ENCODE data around the gene ZNF570.

ZNF570 gene

DNA sequence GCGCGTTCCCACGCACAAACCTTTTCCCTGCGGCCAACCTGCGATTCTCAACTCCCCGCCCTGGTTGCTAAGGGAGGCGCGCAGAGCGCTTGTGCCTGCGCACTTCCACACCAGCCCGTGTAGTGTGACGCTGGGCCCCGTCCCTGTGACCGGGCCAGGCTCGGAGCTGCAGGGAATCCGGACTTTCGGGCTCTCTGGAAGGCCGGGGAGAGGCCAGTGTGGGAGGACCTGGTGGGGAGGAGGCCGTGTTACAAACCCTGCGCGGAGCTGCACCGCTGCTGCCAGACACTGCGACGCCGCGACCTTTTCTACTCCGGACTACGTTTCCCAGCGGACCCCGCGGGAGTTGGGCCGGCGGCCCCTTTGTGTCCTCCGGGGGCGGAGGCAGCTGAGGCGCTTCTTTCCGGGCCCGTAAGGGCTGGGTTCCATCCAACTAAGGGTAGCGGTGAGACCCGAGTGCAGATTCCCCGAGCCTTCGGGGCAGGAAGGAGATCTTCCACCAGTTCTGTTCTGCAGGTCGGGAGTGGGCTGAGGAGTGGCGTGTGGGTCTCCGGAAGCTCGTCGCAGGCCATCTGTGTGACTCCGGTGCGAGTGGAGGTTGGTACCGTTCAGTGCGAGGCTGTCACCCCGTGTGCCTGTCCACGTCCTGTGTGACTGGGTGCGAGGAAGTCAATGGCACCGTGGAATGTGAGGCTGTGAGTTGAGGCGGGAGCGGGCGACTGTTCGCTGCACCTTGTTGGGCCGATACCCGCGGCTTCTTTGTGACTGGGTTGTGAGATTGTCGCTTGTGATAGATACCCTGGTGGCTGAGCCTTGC, at the start of gene ZNF570:
Gene ZNF570 (plus strand): TSS at position 396 of the 817 bp plus-strand sequence. CDS start 999 bp downstream, outside the sequence.
- Histone ChIP-seq H3K27ac (peak within 1 kb of the TSS; percentile 89), H3K9ac (peak within 1 kb of the TSS; percentile 86)

GRCh38 chr19:37452500-37453245, 16.5 kb upstream of the ZNF570 start:
- no peaks in the 10 kb centered on the region for H3K4me1 ChIP-seq
- peaks cover 100% of the 10 kb centered on the region for H3K9me3 ChIP-seq
- H4K20me1 ChIP-seq, result no peaks in the 10 kb centered on the region
- H3K4me3 ChIP-seq, result peak overlapping the region; percentile 39; the same call in 1 of the 2 replicates
- TF ChIP-seq Cebpa-rat (IDR thresholded peaks at IDR 0.05), result no peak
- H3K9ac ChIP-seq, result no peak overlapping the region
- H3K27ac ChIP-seq, result no peak overlapping the region
- H3K36me3 ChIP-seq, result peaks cover 69% of the 10 kb centered on the region
- no peak overlapping the region for H3K4me2 ChIP-seq
- H3K27me3 ChIP-seq, result no peaks in the 10 kb centered on the region

More for the DNA sequence above, at the start of gene ZNF570:
- peak within 1 kb of the TSS; percentile 92 for H3K4me2 ChIP-seq
- H3K36me3 ChIP-seq, result peaks cover 49% of the 10 kb centered on the region
- peaks cover 45% of the 10 kb centered on the region for H3K9me3 ChIP-seq
- peak within 1 kb of the TSS; percentile 86 for H3K4me3 ChIP-seq
- no peaks in the 10 kb centered on the region for H4K20me1 ChIP-seq
- H3K27me3 ChIP-seq, result no peaks in the 10 kb centered on the region
- H3K4me1 ChIP-seq, result peaks cover 34% of the 10 kb centered on the region
- no peak for TF ChIP-seq Cebpa-rat (IDR thresholded peaks at IDR 0.05)

GRCh38 chr19:37466277-37466797, 2.8 kb upstream of the ZNF570 start:
- no peak for TF ChIP-seq Cebpa-rat (IDR thresholded peaks at IDR 0.05)
- H3K9me3 ChIP-seq, result peaks cover 46% of the 10 kb centered on the region
- no peaks in the 10 kb centered on the region for H4K20me1 ChIP-seq
- H3K27ac ChIP-seq, result peak overlapping the region; percentile 89
- H3K9ac ChIP-seq, result peak overlapping the region; percentile 86
- H3K36me3 ChIP-seq, result peaks cover 49% of the 10 kb centered on the region
- peak overlapping the region; percentile 86 for H3K4me3 ChIP-seq
- peak overlapping the region; percentile 92 for H3K4me2 ChIP-seq
- H3K27me3 ChIP-seq, result no peaks in the 10 kb centered on the region
- peaks cover 34% of the 10 kb centered on the region for H3K4me1 ChIP-seq

DNA sequence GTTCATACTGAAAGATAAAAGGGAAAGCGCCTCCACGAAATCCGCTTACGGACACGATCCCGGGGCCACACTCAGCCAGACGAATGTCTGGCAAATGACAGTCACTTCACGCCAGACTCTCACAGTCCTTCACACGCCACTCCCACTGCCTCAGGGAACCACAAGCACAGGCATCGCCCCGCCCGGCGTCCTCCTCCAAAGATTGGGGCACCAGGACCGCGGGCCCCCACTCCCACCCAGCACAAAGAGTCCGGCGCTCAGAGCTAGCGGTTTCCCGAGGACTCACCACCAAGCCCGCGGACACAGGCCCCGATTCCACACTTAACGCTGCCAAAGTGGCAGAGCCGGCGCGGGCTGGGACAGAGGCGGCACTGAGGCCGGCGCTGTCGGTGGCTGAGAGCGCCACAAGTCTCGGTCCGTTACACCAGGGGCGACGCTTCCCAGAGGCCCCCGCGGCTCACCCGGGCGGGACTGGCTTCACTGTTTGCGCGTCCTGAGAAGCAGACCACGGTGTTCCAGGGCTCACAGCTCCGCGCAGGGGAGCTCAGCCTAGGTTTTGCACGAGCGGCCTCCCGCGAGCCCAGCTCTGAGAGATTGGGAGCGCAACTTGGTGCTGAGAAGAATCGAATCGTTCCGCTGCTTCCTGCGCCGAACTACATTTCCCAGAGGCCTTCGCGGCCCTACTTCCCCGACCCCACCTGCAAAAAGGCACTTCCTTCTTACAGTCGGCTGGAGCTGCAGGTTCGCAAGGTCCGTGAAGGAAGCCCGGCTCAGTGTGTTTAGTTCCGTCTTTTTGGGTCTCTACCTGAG, 2.2 kb upstream of the ZNF570 start, which contains the start of gene ZNF569:
Gene ZNF569 (minus strand): TSS at position 647 of the 810 bp plus-strand sequence. CDS start 22,523 bp downstream, outside the sequence.
- H3K27me3 ChIP-seq, result no peaks in the 10 kb centered on the region
- no peaks in the 10 kb centered on the region for H4K20me1 ChIP-seq
- H3K9me3 ChIP-seq, result peaks cover 46% of the 10 kb centered on the region
- H3K9ac ChIP-seq, result peak within 1 kb of the TSS; percentile 86
- H3K4me1 ChIP-seq, result peaks cover 34% of the 10 kb centered on the region
- peak within 1 kb of the TSS; percentile 92 for H3K4me2 ChIP-seq
- H3K4me3 ChIP-seq, result peak within 1 kb of the TSS; percentile 86
- H3K27ac ChIP-seq, result peak within 1 kb of the TSS; percentile 89
- no peak for TF ChIP-seq Cebpa-rat (IDR thresholded peaks at IDR 0.05)
- H3K36me3 ChIP-seq, result peaks cover 49% of the 10 kb centered on the region

- peak overlapping the region; percentile 92 for H3K4me2 ChIP-seq
- H4K20me1 ChIP-seq, result no peaks in the 10 kb centered on the region
- no peak for TF ChIP-seq Cebpa-rat (IDR thresholded peaks at IDR 0.05)
- H3K27me3 ChIP-seq, result no peaks in the 10 kb centered on the region
- H3K27ac ChIP-seq, result peak overlapping the region; percentile 89
- peaks cover 49% of the 10 kb centered on the region for H3K36me3 ChIP-seq
- peaks cover 34% of the 10 kb centered on the region for H3K4me1 ChIP-seq
- H3K9me3 ChIP-seq, result peaks cover 46% of the 10 kb centered on the region
- peak overlapping the region; percentile 86 for H3K4me3 ChIP-seq
- H3K9ac ChIP-seq, result peak overlapping the region; percentile 86
These were observed 1.5 kb upstream of the ZNF570 start for GRCh38 chr19:37467608-37468090.

DNA sequence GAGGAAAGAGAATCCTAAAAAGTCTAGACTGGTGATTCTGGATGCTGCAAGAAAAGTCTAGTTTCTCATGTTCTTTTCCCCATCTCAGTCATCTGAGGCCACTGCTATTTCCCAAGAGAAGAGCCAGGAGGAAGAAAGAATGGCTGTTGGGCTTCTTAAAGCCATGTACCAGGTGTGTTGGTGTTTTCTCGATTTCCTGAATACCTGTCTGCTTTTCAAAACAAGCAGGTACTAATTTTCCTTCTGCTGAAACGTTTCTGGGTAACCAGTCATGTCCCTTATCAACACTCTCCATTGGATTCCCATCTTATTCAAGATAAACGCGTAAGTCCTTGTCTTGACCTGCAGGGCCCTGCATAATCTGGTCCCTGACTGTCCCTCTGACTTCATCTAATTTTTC, 1.1 kb downstream of the ZNF570 start:
- no peak for TF ChIP-seq Cebpa-rat (IDR thresholded peaks at IDR 0.05)
- peaks cover 34% of the 10 kb centered on the region for H3K4me1 ChIP-seq

DNA sequence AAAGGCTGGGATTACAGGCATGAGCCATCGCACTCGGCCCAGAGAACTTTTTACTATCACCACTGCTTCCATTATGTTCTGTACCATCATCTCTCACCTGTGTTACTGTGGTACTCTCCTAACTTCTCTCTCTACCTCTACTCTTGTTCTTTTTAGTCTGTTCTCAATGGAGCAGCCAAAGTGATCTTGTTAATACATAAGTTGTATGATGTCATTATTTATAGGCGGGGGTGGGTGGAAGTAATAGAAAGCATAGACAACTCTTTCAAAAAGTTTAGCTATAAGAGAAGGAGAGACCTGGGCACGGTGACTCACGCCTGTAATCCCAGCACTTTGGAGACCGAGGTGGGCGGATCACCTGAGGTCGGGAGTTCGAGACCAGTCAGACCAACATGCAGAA, 3.0 kb downstream of the ZNF570 start:
- TF ChIP-seq Cebpa-rat (IDR thresholded peaks at IDR 0.05), result no peak
- peaks cover 24% of the 10 kb centered on the region for H3K4me1 ChIP-seq

More for the DNA sequence above, 1.1 kb downstream of the ZNF570 start:
- Histone ChIP-seq H3K27ac (no peak overlapping the region), H3K4me2 (peak overlapping the region; percentile 92), H3K4me3 (peak overlapping the region; percentile 86), H3K36me3 (peaks cover 49% of the 10 kb centered on the region), H3K9me3 (peaks cover 45% of the 10 kb centered on the region), H4K20me1 (no peaks in the 10 kb centered on the region), H3K27me3 (no peaks in the 10 kb centered on the region), H3K9ac (peak overlapping the region; percentile 83)

GRCh38 chr19:37484406-37485168, 15.4 kb downstream of the ZNF570 start:
- peaks cover 98% of the 10 kb centered on the region for H3K9me3 ChIP-seq
- H3K4me2 ChIP-seq, result no peak overlapping the region
- H3K9ac ChIP-seq, result no peak overlapping the region
- no peaks in the 10 kb centered on the region for H4K20me1 ChIP-seq
- peak overlapping the region; percentile 50 for H3K4me3 ChIP-seq
- no peaks in the 10 kb centered on the region for H3K4me1 ChIP-seq
- no peak for TF ChIP-seq Cebpa-rat (IDR thresholded peaks at IDR 0.05)
- H3K27ac ChIP-seq, result no peak overlapping the region
- H3K36me3 ChIP-seq, result peaks cover 75% of the 10 kb centered on the region
- no peaks in the 10 kb centered on the region for H3K27me3 ChIP-seq

More for the DNA sequence above, 3.0 kb downstream of the ZNF570 start:
- no peaks in the 10 kb centered on the region for H4K20me1 ChIP-seq
- H3K4me2 ChIP-seq, result no peak overlapping the region
- H3K27me3 ChIP-seq, result no peaks in the 10 kb centered on the region
- no peak overlapping the region for H3K4me3 ChIP-seq
- peaks cover 64% of the 10 kb centered on the region for H3K9me3 ChIP-seq
- peaks cover 68% of the 10 kb centered on the region for H3K36me3 ChIP-seq
- H3K27ac ChIP-seq, result no peak overlapping the region
- H3K9ac ChIP-seq, result no peak overlapping the region
